Activated CD8-positive, alpha-beta memory T cell treated with anti-CD3 and anti-CD28 coated beads for 1 hour (primary cell): ENCODE data around the gene GTF3C1.

Source experiments
- DNase-seq, 2 donors: peaks; one replicate each; pipeline ENCODE4 v3.0.0-alpha.2; 2020; ENCODE audit warnings: low read depth in 1 of 2; ENCODE audit errors: extremely low read depth in 1 of 2

The GTF3C1 gene

DNA sequence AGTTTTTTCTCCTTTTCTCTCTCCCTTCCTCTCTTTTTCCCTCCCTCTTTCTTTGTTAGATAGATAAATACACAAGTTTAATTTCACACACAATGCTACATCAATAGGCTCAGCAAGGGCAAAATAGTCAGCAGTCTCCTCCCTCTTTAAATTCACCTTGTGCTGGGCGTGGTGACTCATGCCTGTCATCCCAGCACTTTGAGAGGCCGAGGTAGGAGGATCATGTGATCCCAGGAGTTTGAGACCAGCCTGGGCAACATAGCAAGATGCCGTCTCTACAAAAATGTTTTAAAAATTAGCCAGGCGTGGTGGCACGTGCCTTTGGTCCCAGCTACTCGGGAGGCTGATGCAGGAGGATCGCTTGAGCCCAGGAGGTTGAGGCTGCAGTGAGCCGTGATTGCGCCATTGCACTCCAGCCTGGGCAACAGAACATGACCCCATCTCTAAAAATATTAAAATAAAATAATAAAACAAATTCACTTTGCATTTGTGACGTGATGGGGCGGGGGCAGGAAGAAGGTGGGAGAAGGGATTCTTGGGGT, 120.3 kb downstream of the GTF3C1 start:
- no peak for DNase-seq

DNA sequence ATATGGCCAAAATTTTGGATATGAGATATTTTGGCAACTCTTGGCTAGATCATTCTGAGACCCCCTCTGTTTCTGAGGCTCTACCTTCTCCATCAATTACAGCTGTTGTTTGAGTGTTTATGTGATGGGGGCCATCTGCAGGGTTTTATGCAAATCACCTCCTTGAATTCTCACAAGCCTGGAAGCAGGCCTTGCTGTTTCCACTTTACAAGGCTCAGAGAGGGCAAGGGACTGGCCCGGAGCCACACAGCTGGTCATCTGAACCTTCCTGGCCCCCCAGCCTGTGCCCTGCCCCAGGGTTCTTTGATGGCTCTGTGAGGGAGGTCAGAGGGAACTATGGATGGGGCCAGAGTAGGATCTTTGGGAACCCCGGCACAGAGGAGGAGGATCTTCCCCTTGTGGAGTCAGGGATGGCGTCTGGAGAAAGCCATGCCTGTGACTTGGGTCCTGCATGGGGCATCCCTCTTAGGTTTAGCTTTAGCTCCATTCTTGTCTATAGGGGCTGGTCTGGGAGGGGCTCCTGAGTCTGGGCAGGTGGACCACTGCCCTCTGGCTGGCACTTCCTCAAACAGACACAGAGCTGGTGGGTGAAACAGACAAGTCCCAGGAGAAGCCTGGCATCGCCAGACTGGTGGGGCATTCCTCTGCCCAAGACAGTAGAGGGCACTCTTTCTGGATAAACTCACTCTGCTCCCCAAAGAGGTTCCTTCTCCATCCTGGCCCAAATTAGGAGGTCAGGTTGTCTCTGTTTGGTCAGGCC, 121.5 kb downstream of the GTF3C1 start:
- DNase-seq = no peak

DNA sequence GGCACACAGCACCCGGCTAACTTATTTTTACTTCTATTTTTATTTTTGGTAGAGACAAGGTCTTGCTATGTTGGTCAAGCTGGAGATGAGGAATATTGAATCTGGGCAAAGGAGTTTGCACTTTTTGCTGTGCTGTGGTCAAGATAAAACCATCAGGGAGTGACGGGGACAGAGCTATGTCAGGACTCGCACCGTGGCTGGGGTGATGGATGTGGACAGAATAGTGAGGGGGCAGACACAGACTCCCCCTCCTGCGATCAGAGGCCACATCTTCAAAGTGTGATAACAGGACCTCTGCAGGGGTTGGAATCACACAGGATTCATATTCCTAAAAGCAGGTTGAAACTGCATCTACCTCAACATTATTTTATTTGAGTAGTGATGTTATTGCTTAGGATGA, 122.2 kb downstream of the GTF3C1 start:
- DNase-seq = no peak

- DNase-seq = peak; percentile 57 to 60
Measured at GRCh38 chr16:27426423-27427408, 123.0 kb downstream of the GTF3C1 start.

- no peak for DNase-seq
Measured at GRCh38 chr16:27425961-27426360, 123.8 kb downstream of the GTF3C1 start.

DNA sequence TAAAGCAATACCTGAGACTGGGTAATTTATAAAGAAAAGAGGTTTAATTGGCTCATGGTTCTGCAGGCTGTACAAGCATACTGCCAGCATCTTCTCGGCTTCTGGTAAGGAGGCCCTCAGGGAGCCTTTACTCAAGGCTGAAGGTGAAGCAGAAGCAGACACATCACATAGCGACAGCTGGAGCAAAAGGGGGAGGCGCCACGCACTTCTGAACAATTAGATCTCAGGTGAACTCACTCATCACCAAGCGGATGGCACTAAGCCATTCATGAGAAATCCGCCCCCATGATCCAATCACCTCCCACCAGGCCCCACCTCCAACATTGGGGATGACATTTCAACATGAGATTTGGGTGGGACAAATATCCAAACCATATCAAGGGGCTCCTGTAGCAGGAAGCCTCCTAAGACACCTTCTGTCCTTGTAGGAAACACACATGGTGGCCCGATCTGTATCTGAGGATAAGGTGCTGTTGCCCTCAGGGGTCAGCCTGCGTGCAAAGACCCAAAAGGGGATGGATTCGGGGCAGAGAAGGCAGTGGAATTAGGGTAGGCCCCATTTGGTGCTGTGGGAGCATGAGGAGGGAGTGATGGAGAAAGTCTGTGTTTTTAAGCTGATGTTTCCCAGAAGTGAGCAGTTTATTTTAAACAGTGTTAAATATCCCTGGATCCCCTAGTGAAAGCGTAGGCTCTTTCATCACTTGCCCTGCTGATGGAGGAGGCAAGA, 124.8 kb downstream of the GTF3C1 start:
- no peak for DNase-seq

- DNase-seq = no peak
Measured at GRCh38 chr16:27421961-27422740, 127.6 kb downstream of the GTF3C1 start.

DNA sequence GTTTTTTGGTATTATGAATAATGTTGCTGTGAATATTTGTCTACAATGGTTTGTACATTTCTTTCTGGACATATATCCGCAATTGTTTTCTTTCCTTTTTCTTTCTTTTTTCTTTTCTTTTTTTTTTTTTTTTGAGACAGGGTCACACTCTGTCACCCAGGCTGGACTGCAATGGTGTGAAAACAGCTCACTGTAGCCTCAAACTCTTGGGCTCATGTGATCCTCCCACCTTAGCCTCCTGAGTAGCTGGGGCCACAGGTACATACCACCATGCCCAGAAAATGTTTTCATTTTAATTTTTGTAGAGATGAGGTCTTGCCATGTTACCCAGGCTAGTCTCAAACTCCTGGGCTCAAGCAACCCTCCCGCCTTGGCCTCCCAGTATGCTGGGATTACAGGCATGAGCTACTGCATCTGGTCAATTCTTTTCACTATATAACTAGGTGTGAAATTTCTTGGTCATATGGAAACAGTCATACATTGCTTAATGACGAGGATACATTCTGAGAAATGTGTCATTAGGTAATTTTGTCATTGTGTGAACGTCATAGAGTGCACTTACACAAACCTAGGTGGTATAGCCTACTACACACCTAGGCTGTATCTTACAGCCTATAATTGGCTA, 132.6 kb downstream of the GTF3C1 start:
- no peak for DNase-seq

- DNase-seq = no peak
Measured at GRCh38 chr16:27414788-27415431, 134.8 kb downstream of the GTF3C1 start.

- no peak for DNase-seq
Measured at GRCh38 chr16:27413956-27414355, 135.8 kb downstream of the GTF3C1 start.

DNA sequence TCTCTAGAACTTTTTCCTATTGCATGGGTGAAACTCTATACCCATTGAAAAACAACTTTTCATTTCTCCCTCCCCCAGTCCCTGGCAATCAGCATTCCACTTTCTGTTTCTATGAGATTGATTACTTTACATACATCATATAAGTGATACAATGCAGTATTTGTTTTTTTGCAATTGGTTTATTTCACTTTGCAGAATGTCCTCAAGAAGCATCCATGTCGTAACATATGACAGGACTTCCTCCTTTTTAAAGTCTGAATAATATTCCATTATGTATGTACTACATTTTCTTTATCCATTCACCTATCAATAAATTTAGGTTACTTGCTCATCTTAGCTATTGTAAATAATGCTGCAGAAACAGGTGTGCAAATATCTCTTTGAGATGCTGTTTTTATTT, 139.0 kb downstream of the GTF3C1 start:
- no peak for DNase-seq
